HepG2 (cell line): Measurements from ENCODE around the gene UBE2B. TPM values are rescaled to one million over a fixed set of nuclear protein-coding genes. Genes with fewer than 3 reads are reported as not detected.

Experiments
- CCDC6 ChIP-seq: sonication (generic); formaldehyde crosslinking; IDR thresholded peaks from 2 replicates; pipeline ENCODE4 v1.8.1; 2022; ENCODE audit warnings: mild to moderate bottlenecking, missing genetic modification reagents, moderate library complexity
- FOXO1 ChIP-seq: sonication (generic); formaldehyde crosslinking; IDR thresholded peaks from 2 replicates; pipeline ENCODE4 v1.4.0; 2020; ENCODE audit warnings: missing genetic modification reagents
- GATAD2A ChIP-seq: IDR thresholded peaks from 2 replicates; pipeline ENCODE4 v1.6.1; 2016
- GLI4 ChIP-seq: sonication (generic); formaldehyde crosslinking; IDR thresholded peaks from 2 replicates; pipeline ENCODE4 v1.5.1; 2020; ENCODE audit warnings: missing genetic modification reagents, mild to moderate bottlenecking, moderate library complexity, borderline replicate concordance
- KDM5A ChIP-seq: fragments of 200-600 bp; sonication (generic); IDR thresholded peaks from 2 replicates; pipeline ENCODE4 v1.7.0; 2018; ENCODE audit warnings: antibody characterized with exemption, mild to moderate bottlenecking, low read length, borderline replicate concordance
- KMT2B ChIP-seq: IDR thresholded peaks from 2 replicates; pipeline ENCODE4 v1.6.1; 2016; ENCODE audit warnings: missing genetic modification reagents, missing compliant biosample characterization
- MLLT10 ChIP-seq: sonication (generic); formaldehyde crosslinking; IDR thresholded peaks from 2 replicates; pipeline ENCODE4 v1.4.0; 2020; ENCODE audit warnings: missing genetic modification reagents
- MXD3 ChIP-seq: IDR thresholded peaks from 2 replicates; pipeline ENCODE4 v1.6.1; 2016; ENCODE audit warnings: mild to moderate bottlenecking, missing biosample characterization, missing genetic modification reagents
- NAIF1 ChIP-seq: sonication (generic); formaldehyde crosslinking; IDR thresholded peaks from 2 replicates; pipeline ENCODE4 v1.5.0; 2020; ENCODE audit warnings: mild to moderate bottlenecking, missing genetic modification reagents, borderline replicate concordance
- NBN ChIP-seq: fragments of 450-650 bp; conservative IDR thresholded peaks from 2 replicates; pipeline ENCODE4 v1.6.1; 2017
- NFYC ChIP-seq: IDR thresholded peaks from 2 replicates; pipeline ENCODE4 v1.6.1; 2016; ENCODE audit warnings: missing genetic modification reagents, missing compliant biosample characterization
- NR3C1 ChIP-seq: sonication (generic); formaldehyde crosslinking; IDR thresholded peaks from 2 replicates; pipeline ENCODE4 v1.4.0; 2020; ENCODE audit warnings: missing genetic modification reagents
- PAX8 ChIP-seq: sonication (generic); formaldehyde crosslinking; IDR thresholded peaks from 2 replicates; pipeline ENCODE4 v1.8.0; 2022; ENCODE audit warnings: mild to moderate bottlenecking, missing genetic modification reagents, borderline replicate concordance
- SKI ChIP-seq: fragments of 450-650 bp; IDR thresholded peaks from one replicate; pipeline ENCODE4 v1.6.1; 2018; ENCODE audit warnings: mild to moderate bottlenecking; ENCODE audit not compliant: partially characterized antibody
- SP2 ChIP-seq: sonication (generic); formaldehyde crosslinking; IDR thresholded peaks from 2 replicates; pipeline ENCODE4 v1.5.1; 2020; ENCODE audit warnings: mild to moderate bottlenecking, missing genetic modification reagents
- TFAP4 ChIP-seq: sonication (generic); IDR thresholded peaks from 2 replicates; pipeline ENCODE4 v1.6.1; 2016; ENCODE audit warnings: low read depth, borderline replicate concordance
- TGIF2 ChIP-seq: IDR thresholded peaks from 2 replicates; pipeline ENCODE4 v1.6.1; 2016; ENCODE audit warnings: control low read depth, missing compliant biosample characterization
- ZBTB21 ChIP-seq: sonication (generic); formaldehyde crosslinking; IDR thresholded peaks from 2 replicates; pipeline ENCODE4 v1.4.0; 2020; ENCODE audit warnings: missing genetic modification reagents
- ZBTB8A ChIP-seq: sonication (generic); formaldehyde crosslinking; IDR thresholded peaks from 2 replicates; pipeline ENCODE4 v1.4.0; 2020; ENCODE audit warnings: mild to moderate bottlenecking, low read depth, missing genetic modification reagents, borderline replicate concordance
- ZKSCAN1 ChIP-seq: fragments of 150-350 bp; IDR thresholded peaks from 2 replicates; pipeline ENCODE4 v1.6.1; 2014; ENCODE audit warnings: low read length
- ZNF75D ChIP-seq: sonication (generic); formaldehyde crosslinking; IDR thresholded peaks from 2 replicates; pipeline ENCODE4 v1.8.1; 2023; ENCODE audit warnings: missing genetic modification reagents, mild to moderate bottlenecking, borderline replicate concordance
- ZNF782 ChIP-seq: sonication (generic); formaldehyde crosslinking; IDR thresholded peaks from 2 replicates; pipeline ENCODE4 v1.4.0; 2020; ENCODE audit warnings: missing genetic modification reagents, mild to moderate bottlenecking, borderline replicate concordance
- ZNF850 ChIP-seq: sonication (generic); formaldehyde crosslinking; conservative IDR thresholded peaks from 2 replicates; pipeline ENCODE4 v1.9.0; 2021; ENCODE audit warnings: mild to moderate bottlenecking, missing genetic modification reagents
- polyA plus RNA-seq, 8 experiments: library from polyadenylated mRNA; depleted of rRNA in 3 of 8; stranded (reverse) in 7 of 8; unstranded in 1 of 8; fragments of >200 nt; fragmentation: Illumina TruSeq in 4 of 8; extraction: Trizol in 4 of 8; gene quantifications; 2 replicates each; pipeline versions ENCODE4 v1.2.1 to v1.2.3, GENCODE V29; 2011 to 2016; ENCODE audit warnings: low read depth in 4 of 8, missing spikeins in 1 of 8, mixed read lengths in 1 of 8; ENCODE audit not compliant: insufficient read depth in 1 of 8
- total RNA-seq, 5 experiments: library from RNA; depleted of rRNA; stranded (reverse); fragments of >200 nt; fragmentation: Illumina TruSeq; extraction: Trizol; gene quantifications; 2 replicates each; pipeline ENCODE4 v1.2.3, GENCODE V29; 2016; ENCODE audit warnings: low read depth in 1 of 5
- TF ChIP-seq, protein P1 (sequence below): sonication (generic); formaldehyde crosslinking; IDR thresholded peaks from 2 replicates; pipeline ENCODE4 v1.4.0; 2020; ENCODE audit warnings: missing genetic modification reagents

The UBE2B gene
- total and polyA plus RNA-seq, 2 of the 13 experiments (the other 11 are each of a cell fraction or from before 2014, with no cell fraction given), result 25.2 to 56.0 TPM

GRCh38 chr5:134370871-134371833 is at the start of gene UBE2B (continued):
- peak; percentile 50; the same call in 1 of the 2 replicates for TF ChIP-seq NFYC
- TF ChIP-seq FOXO1 (CRISPR knock-in tag), result peak; percentile 85
- TF ChIP-seq MXD3, result peak; percentile 85; the same call in 1 of the 2 replicates
- peak; percentile 90 for TF ChIP-seq SKI
- TF ChIP-seq, protein P1, sequence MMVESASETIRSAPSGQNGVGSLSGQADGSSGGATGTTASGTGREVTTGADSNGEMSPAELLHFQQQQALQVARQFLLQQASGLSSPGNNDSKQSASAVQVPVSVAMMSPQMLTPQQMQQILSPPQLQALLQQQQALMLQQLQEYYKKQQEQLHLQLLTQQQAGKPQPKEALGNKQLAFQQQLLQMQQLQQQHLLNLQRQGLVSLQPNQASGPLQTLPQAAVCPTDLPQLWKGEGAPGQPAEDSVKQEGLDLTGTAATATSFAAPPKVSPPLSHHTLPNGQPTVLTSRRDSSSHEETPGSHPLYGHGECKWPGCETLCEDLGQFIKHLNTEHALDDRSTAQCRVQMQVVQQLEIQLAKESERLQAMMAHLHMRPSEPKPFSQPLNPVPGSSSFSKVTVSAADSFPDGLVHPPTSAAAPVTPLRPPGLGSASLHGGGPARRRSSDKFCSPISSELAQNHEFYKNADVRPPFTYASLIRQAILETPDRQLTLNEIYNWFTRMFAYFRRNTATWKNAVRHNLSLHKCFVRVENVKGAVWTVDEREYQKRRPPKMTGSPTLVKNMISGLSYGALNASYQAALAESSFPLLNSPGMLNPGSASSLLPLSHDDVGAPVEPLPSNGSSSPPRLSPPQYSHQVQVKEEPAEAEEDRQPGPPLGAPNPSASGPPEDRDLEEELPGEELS, result peak; percentile 89
- TF ChIP-seq KDM5A, result peak; percentile 79; the same call in 1 of the 2 replicates
- TF ChIP-seq ZKSCAN1, result no peak
- TF ChIP-seq TFAP4, result peak; percentile 36; the same call in 1 of the 2 replicates
- TF ChIP-seq CCDC6 (CRISPR knock-in tag), result peak; percentile 78
- TF ChIP-seq PAX8 (CRISPR knock-in tag), result no peak
- TF ChIP-seq GATAD2A (CRISPR knock-in tag), result peak; percentile 83
- no peak for TF ChIP-seq GLI4 (CRISPR knock-in tag)
- TF ChIP-seq ZBTB8A, result no peak
- TF ChIP-seq ZNF782, result no peak; the same call in 1 of the 2 replicates
- TF ChIP-seq KMT2B (CRISPR knock-in tag), result peak; percentile 92
- peak; percentile 86 for TF ChIP-seq NAIF1 (CRISPR knock-in tag)
- TF ChIP-seq ZNF850 (CRISPR knock-in tag), result no peak
- TF ChIP-seq NBN, result no peak
- no peak for TF ChIP-seq NR3C1 (CRISPR knock-in tag)
- peak; percentile 83 for TF ChIP-seq TGIF2 (CRISPR knock-in tag)
- no peak for TF ChIP-seq SP2
- no peak for TF ChIP-seq ZNF75D (CRISPR knock-in tag)
- TF ChIP-seq MLLT10 (CRISPR knock-in tag), result no peak
- peak; percentile 46; the same call in 1 of the 2 replicates for TF ChIP-seq ZBTB21 (CRISPR knock-in tag)
